H1 (cell line): Measurements from ENCODE around the gene SCAF11. TPM values are rescaled to one million over a fixed set of nuclear protein-coding genes. Genes with fewer than 3 reads are reported as not detected.

Experiments
- CTCF ChIA-PET: fragments of 300-600 bp; sonication (Branson Sonifier 250); formaldehyde crosslinking; loops from one replicate; lab custom pipeline; 2021; ENCODE audit not compliant: partially characterized antibody; lab: Charles Lee
- POLR2A ChIA-PET: fragments of 300-600 bp; sonication (Branson Sonifier 250); formaldehyde crosslinking; loops from one replicate; lab custom pipeline; 2021; ENCODE audit warnings: inconsistent platforms; ENCODE audit not compliant: partially characterized antibody; lab: Charles Lee
- DNase-seq, 2 experiments: peaks; one replicate each; pipeline versions ENCODE4 v3.0.0 to v3.0.0-alpha.2; 2010 to 2022; ENCODE audit warnings: low spot score in 2 of 2, low read depth in 1 of 2, mixed read lengths in 1 of 2
- FAIRE-seq: peaks from 2 replicates; lab custom pipeline; 2011; peaks lifted over from hg19 to GRCh38; lab: Jason Lieb, UNC
- H2AFZ ChIP-seq: 2 replicates; pipeline ENCODE4 v1.8.1; 2012; ENCODE audit warnings: low read length, inconsistent platforms
- H2AK5ac ChIP-seq: 2 replicates; pipeline ENCODE4 v1.6.1; 2013; ENCODE audit warnings: low read depth, low read length
- H2BK120ac ChIP-seq: replicated peaks from 2 replicates; pipeline ENCODE3; 2013; ENCODE audit warnings: low read depth, low read length, inconsistent platforms
- H2BK12ac ChIP-seq: 2 replicates; pipeline ENCODE4 v1.6.1; 2013; ENCODE audit warnings: low read depth, low read length
- H2BK15ac ChIP-seq: 2 replicates; pipeline ENCODE4 v1.6.1; 2013; ENCODE audit warnings: low read length
- H2BK20ac ChIP-seq: 2 replicates; pipeline ENCODE4 v1.6.1; 2013; ENCODE audit warnings: low read length
- H2BK5ac ChIP-seq: 2 replicates; pipeline ENCODE4 v1.6.1; 2013; ENCODE audit warnings: low read depth, low read length
- H3K14ac ChIP-seq: 2 replicates; pipeline ENCODE4 v1.6.1; 2013; ENCODE audit warnings: inconsistent platforms; ENCODE audit not compliant: insufficient read length
- H3K18ac ChIP-seq: 2 replicates; pipeline ENCODE4 v1.6.1; 2013; ENCODE audit warnings: low read length; ENCODE audit errors: extremely low read depth
- H3K23ac ChIP-seq: 2 replicates; pipeline ENCODE4 v1.6.1; 2013; ENCODE audit warnings: inconsistent platforms; ENCODE audit not compliant: insufficient read length
- H3K23me2 ChIP-seq: 2 replicates; pipeline ENCODE4 v1.6.1; 2013; ENCODE audit warnings: low read depth, low read length
- H3K27ac ChIP-seq: 2 replicates; pipeline ENCODE4 v1.6.1; 2011; ENCODE audit warnings: low read depth, low read length, inconsistent platforms
- H3K27me3 ChIP-seq, 4 experiments: replicated peaks in 1 of 4; 1 replicate in 1 of 4; 2 replicates in 3 of 4; pipeline versions ENCODE4 v1.6.1 to v1.8.1; 2011 to 2013; ENCODE audit warnings: low read length in 3 of 4, mild to moderate bottlenecking in 3 of 4, inconsistent platforms in 2 of 4, mixed read lengths in 2 of 4, moderate library complexity in 1 of 4; ENCODE audit not compliant: control insufficient read depth in 3 of 4, insufficient read depth in 3 of 4; ENCODE audit errors: extremely low read depth in 1 of 4
- H3K36me3 ChIP-seq, 4 experiments: 2 replicates each; pipeline versions ENCODE4 v1.6.1 to v1.8.1; 2011 to 2013; ENCODE audit warnings: mild to moderate bottlenecking in 4 of 4, low read length in 3 of 4, moderate library complexity in 2 of 4, control low read depth in 1 of 4, inconsistent platforms in 1 of 4; ENCODE audit not compliant: insufficient read depth in 4 of 4, control insufficient read depth in 2 of 4
- H3K4ac ChIP-seq: replicated peaks from 2 replicates; pipeline ENCODE3; 2013; ENCODE audit warnings: low read length, low read depth, mixed read lengths, inconsistent platforms; ENCODE audit not compliant: insufficient read length
- H3K4me1 ChIP-seq, 4 experiments: replicated peaks in 1 of 4; 1 replicate in 1 of 4; 2 replicates in 3 of 4; pipeline versions ENCODE4 v1.6.1 to v1.8.1; 2011 to 2013; ENCODE audit warnings: low read length in 3 of 4, inconsistent platforms in 2 of 4, mixed read lengths in 1 of 4; ENCODE audit not compliant: insufficient read depth in 4 of 4, control insufficient read depth in 3 of 4
- H3K4me2 ChIP-seq, 2 experiments: 2 replicates each; pipeline versions ENCODE4 v1.6.1 to v1.8.1; 2011 to 2013; ENCODE audit warnings: low read depth in 2 of 2, low read length in 2 of 2, control low read depth in 1 of 2, inconsistent platforms in 1 of 2, mild to moderate bottlenecking in 1 of 2; ENCODE audit not compliant: insufficient read depth in 1 of 2
- H3K4me3 ChIP-seq, 4 experiments: fragments of 200-600, 300-600 bp in 1 of 4; sonication (generic), shearing (Covaris generic), sonication (Bioruptor Twin) in 1 of 4; 2 replicates each; pipeline versions ENCODE4 v1.5.1 to v1.8.1; 2011 to 2016; ENCODE audit warnings: low read length in 4 of 4, low read depth in 3 of 4, control low read depth in 2 of 4, inconsistent platforms in 2 of 4, mild to moderate bottlenecking in 2 of 4, mixed read lengths in 1 of 4, moderate library complexity in 1 of 4; ENCODE audit not compliant: insufficient read depth in 2 of 4; ENCODE audit errors: extremely low read depth in 1 of 4
- H3K56ac ChIP-seq: replicated peaks from 2 replicates; pipeline ENCODE3; 2013; ENCODE audit warnings: low read depth, mild to moderate bottlenecking, mixed read lengths, low read length, inconsistent platforms; ENCODE audit not compliant: insufficient read length
- H3K79me1 ChIP-seq: 2 replicates; pipeline ENCODE4 v1.6.1; 2013; ENCODE audit warnings: low read depth, low read length, control low read depth
- H3K79me2 ChIP-seq, 2 experiments: 2 replicates each; pipeline versions ENCODE4 v1.6.1 to v1.8.1; 2012 to 2013; ENCODE audit warnings: low read length in 2 of 2, mild to moderate bottlenecking in 2 of 2, inconsistent platforms in 1 of 2; ENCODE audit not compliant: insufficient read depth in 2 of 2, control insufficient read depth in 1 of 2
- H3K9ac ChIP-seq, 4 experiments: replicated peaks in 1 of 4; 1 replicate in 1 of 4; 2 replicates in 3 of 4; pipeline versions ENCODE4 v1.6.1 to v1.8.1; 2011 to 2013; ENCODE audit warnings: low read depth in 3 of 4, low read length in 3 of 4, control low read depth in 2 of 4, mild to moderate bottlenecking in 2 of 4, moderate library complexity in 2 of 4, inconsistent platforms in 1 of 4; ENCODE audit errors: extremely low read depth in 1 of 4
- H3K9me3 ChIP-seq, 2 experiments: 2 replicates each; pipeline versions ENCODE4 v1.6.1 to v1.8.1; 2012 to 2013; ENCODE audit warnings: mild to moderate bottlenecking in 2 of 2, moderate library complexity in 2 of 2, control low read depth in 1 of 2, inconsistent platforms in 1 of 2, low read depth in 1 of 2, low read length in 1 of 2, mixed read lengths in 1 of 2; ENCODE audit not compliant: insufficient read depth in 2 of 2
- H4K20me1 ChIP-seq, 2 experiments: replicated peaks in 1 of 2; 2 replicates each; pipeline versions ENCODE3 to v1.8.1; 2011 to 2013; ENCODE audit warnings: inconsistent platforms in 2 of 2, low read length in 2 of 2, mild to moderate bottlenecking in 1 of 2; ENCODE audit not compliant: insufficient read depth in 2 of 2, control insufficient read depth in 1 of 2
- H4K5ac ChIP-seq: 2 replicates; pipeline ENCODE4 v1.6.1; 2013; ENCODE audit warnings: low read length, low read depth, mixed read lengths, inconsistent platforms; ENCODE audit not compliant: insufficient read length
- H4K8ac ChIP-seq: 2 replicates; pipeline ENCODE4 v1.8.0; 2013; ENCODE audit warnings: mild to moderate bottlenecking, moderate library complexity, low read length, inconsistent platforms; ENCODE audit not compliant: insufficient read depth; ENCODE audit errors: extremely low read depth
- H4K91ac ChIP-seq: replicated peaks from 2 replicates; pipeline ENCODE3; 2013; ENCODE audit warnings: low read length, mixed read lengths, inconsistent platforms; ENCODE audit not compliant: insufficient read length
- BACH1 ChIP-seq: IDR thresholded peaks from 2 replicates; pipeline ENCODE4 v1.6.1; 2012; ENCODE audit warnings: low read length, improper control_type of control experiment
- CBX8 ChIP-seq: fragments of 300-800, 300-1000 bp; sonication (generic); IDR thresholded peaks from 2 replicates; pipeline ENCODE4 v1.7.1; 2016; ENCODE audit warnings: low read depth, low read length, borderline replicate concordance
- EGR1 ChIP-seq: IDR thresholded peaks from 2 replicates; pipeline ENCODE4 v1.6.1; 2011; ENCODE audit warnings: low read depth, low read length, borderline replicate concordance
- MAFK ChIP-seq: IDR thresholded peaks from 2 replicates; pipeline ENCODE4 v1.6.1; 2012; ENCODE audit warnings: low read depth, mild to moderate bottlenecking, improper control_type of control experiment, low read length
- NANOG ChIP-seq: IDR thresholded peaks from 2 replicates; pipeline ENCODE4 v1.6.1; 2011; ENCODE audit warnings: low read length, low read depth, mild to moderate bottlenecking, inconsistent platforms; ENCODE audit not compliant: insufficient read depth, poor library complexity, severe bottlenecking
- NRF1 ChIP-seq: IDR thresholded peaks from 2 replicates; pipeline ENCODE4 v1.6.1; 2011; ENCODE audit warnings: mild to moderate bottlenecking, low read depth, low read length, improper control_type of control experiment
- RXRA ChIP-seq: IDR thresholded peaks from 2 replicates; pipeline ENCODE4 v1.6.1; 2011; ENCODE audit warnings: low read depth, mild to moderate bottlenecking, low read length, moderate library complexity; ENCODE audit not compliant: insufficient read depth
- TEAD4 ChIP-seq: IDR thresholded peaks from 2 replicates; pipeline ENCODE4 v1.6.1; 2012; ENCODE audit warnings: low read depth, low read length, inconsistent platforms, mixed read lengths
- ZNF274 ChIP-seq: IDR thresholded peaks from 2 replicates; pipeline ENCODE4 v1.7.0; 2012; ENCODE audit warnings: low read length, borderline replicate concordance; ENCODE audit errors: extremely low read depth
- WGBS, 2 experiments: shearing (Covaris generic) in 1 of 2; methylation state at CpG; one replicate each; pipeline versions ENCODE4 v1.1.6 to v1.1.7; 2013 to 2015; ENCODE audit warnings: low lambda C conversion rate in 2 of 2, mixed read lengths in 2 of 2, inconsistent platforms in 1 of 2, low coverage in 1 of 2, missing lambda C conversion rate in 1 of 2; ENCODE audit not compliant: insufficient replicate concordance in 2 of 2, insufficient coverage in 1 of 2, insufficient read length in 1 of 2; ENCODE audit errors: extremely low coverage in 1 of 2, missing lambda C conversion rate in 1 of 2; 5-methylcytosine and 5-hydroxymethylcytosine counted together
- polyA plus RNA-seq, 7 experiments: library from polyadenylated mRNA; depleted of rRNA in 3 of 7; stranded (reverse) in 5 of 7; unstranded in 2 of 7; fragments of >200 nt in 5 of 7; fragments of 200-250 nt in 2 of 7; gene quantifications; 1 replicate in 5 of 7; 2 replicates in 1 of 7; 4 replicates in 1 of 7; pipeline versions ENCODE4 v1.2.1 to v1.2.3, GENCODE V29; 2011 to 2013; ENCODE audit warnings: missing spikeins in 2 of 7, mixed read lengths in 2 of 7
- total RNA-seq: library from RNA; stranded (reverse); fragmentation: NEBNext Ultra II Directional; extraction: Animal tissue kit (Norgen Biotek cat#: 25700); gene quantifications from 2 replicates; pipeline ENCODE4 v1.2.1, GENCODE V29; 2021
- TF ChIP-seq, protein P1 (sequence below): IDR thresholded peaks from 2 replicates; pipeline ENCODE4 v1.6.1; 2011; ENCODE audit warnings: low read length, improper control_type of control experiment
- TF ChIP-seq, protein P2 (sequence below): IDR thresholded peaks from 2 replicates; pipeline ENCODE4 v1.6.1; 2012; ENCODE audit warnings: low read length, inconsistent platforms

Gene SCAF11
- total and polyA plus RNA-seq, 2 of the 8 experiments (the other 6 are each of a cell fraction or from before 2014, with no cell fraction given), result 15.1 to 77.8 TPM

DNA sequence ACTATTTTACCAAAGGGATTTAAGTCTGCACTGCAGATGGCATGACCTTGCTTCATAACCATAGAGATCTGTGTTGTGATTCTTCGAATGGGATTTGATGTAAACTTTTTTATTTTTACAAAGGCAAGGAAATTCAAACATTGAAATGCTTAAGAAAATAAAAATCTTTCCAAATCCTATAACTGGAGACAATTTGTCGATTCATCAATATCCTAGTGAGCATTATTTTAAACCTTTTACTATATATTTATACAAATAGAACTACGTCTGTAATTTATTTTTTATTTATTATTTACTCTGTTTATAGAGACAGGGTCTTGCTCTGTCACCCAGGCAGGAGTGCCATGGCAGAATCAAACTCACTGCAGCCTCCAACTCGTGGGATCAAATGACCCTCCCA is 14.3 kb upstream of the SCAF11 start:
- H4K5ac ChIP-seq, result no peak overlapping the region
- no peak overlapping the region for H2AK5ac ChIP-seq
- no peaks in the 10 kb centered on the region for H4K20me1 ChIP-seq
- no peak overlapping the region for H3K9ac ChIP-seq
- peak overlapping the region; percentile 52; the same call in 1 of the 2 replicates for H2BK5ac ChIP-seq
- H3K27me3 ChIP-seq, result no peaks in the 10 kb centered on the region
- peaks cover 0 to 6% (median 1%) of the 10 kb centered on the region in 4 experiments; a peak in 3 of 7 replicates for H3K4me1 ChIP-seq
- H3K23ac ChIP-seq, result no peak overlapping the region
- DNase-seq, result no peak
- peak overlapping the region; percentile 50 for H3K4ac ChIP-seq
- POLR2A ChIA-PET, result interaction anchor here (2.0 kb wide), 1 partner anchor 14 kb away, joined by 7 read pairs; the partner anchor contains the start of gene SCAF11
- H3K56ac ChIP-seq, result no peak overlapping the region
- no peak overlapping the region for H4K91ac ChIP-seq
- no peak overlapping the region for H3K14ac ChIP-seq
- no peak overlapping the region for H2AFZ ChIP-seq
- no peak overlapping the region for H3K27ac ChIP-seq
- H2BK20ac ChIP-seq, result peak overlapping the region; percentile 61; the same call in 1 of the 2 replicates
- CTCF ChIA-PET, result interaction anchor here (1.4 to 1.6 kb wide), 2 partner anchors 9 to 120 kb away, joined by 3 to 6 read pairs; no protein-coding TSS in a partner anchor
- H3K23me2 ChIP-seq, result no peaks in the 10 kb centered on the region
- H3K18ac ChIP-seq, result no peak overlapping the region
- H2BK15ac ChIP-seq, result no peak overlapping the region
- no peak overlapping the region for H2BK120ac ChIP-seq
- H3K36me3 ChIP-seq, result peaks cover 0 to 3% (median 0%) of the 10 kb centered on the region in 4 experiments; a peak in 1 of 8 replicates
- H3K4me3 ChIP-seq, result no peak overlapping the region
- no peak overlapping the region for H2BK12ac ChIP-seq
- WGBS, 2 experiments, result 87% methylated on average over 4 of the region's 4 CpGs; no CpG with 5 or more reads in 1 of the 2 experiments
- H3K79me2 ChIP-seq, result no peaks in the 10 kb centered on the region
- H3K79me1 ChIP-seq, result no peaks in the 10 kb centered on the region
- FAIRE-seq, result no peak
- peaks cover 0 to 17% of the 10 kb centered on the region in 2 experiments; a peak in 1 of 4 replicates for H3K9me3 ChIP-seq
- no peak overlapping the region for H3K4me2 ChIP-seq
- no peak overlapping the region for H4K8ac ChIP-seq
- TF ChIP-seq TEAD4 (no peak), BACH1 (no peak), NANOG (no peak), NRF1 (no peak), CBX8 (no peak), EGR1 (no peak), MAFK (no peak), RXRA (no peak), ZNF274 (no peak)
- TF ChIP-seq, protein P1, sequence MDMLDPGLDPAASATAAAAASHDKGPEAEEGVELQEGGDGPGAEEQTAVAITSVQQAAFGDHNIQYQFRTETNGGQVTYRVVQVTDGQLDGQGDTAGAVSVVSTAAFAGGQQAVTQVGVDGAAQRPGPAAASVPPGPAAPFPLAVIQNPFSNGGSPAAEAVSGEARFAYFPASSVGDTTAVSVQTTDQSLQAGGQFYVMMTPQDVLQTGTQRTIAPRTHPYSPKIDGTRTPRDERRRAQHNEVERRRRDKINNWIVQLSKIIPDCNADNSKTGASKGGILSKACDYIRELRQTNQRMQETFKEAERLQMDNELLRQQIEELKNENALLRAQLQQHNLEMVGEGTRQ, result no peak
- TF ChIP-seq, protein P2, sequence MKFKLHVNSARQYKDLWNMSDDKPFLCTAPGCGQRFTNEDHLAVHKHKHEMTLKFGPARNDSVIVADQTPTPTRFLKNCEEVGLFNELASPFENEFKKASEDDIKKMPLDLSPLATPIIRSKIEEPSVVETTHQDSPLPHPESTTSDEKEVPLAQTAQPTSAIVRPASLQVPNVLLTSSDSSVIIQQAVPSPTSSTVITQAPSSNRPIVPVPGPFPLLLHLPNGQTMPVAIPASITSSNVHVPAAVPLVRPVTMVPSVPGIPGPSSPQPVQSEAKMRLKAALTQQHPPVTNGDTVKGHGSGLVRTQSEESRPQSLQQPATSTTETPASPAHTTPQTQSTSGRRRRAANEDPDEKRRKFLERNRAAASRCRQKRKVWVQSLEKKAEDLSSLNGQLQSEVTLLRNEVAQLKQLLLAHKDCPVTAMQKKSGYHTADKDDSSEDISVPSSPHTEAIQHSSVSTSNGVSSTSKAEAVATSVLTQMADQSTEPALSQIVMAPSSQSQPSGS, result no peak
